ENCODE measurements around the gene SYT11.
A peak's percentile ranks its signal among the peaks of the same experiment; 100 is the strongest.
"Not testable (repeated sequence)": the region's sequence is repeated elsewhere in the genome, so short reads cannot be mapped to it uniquely, and the experiment has no call there.

Gene SYT11

DNA sequence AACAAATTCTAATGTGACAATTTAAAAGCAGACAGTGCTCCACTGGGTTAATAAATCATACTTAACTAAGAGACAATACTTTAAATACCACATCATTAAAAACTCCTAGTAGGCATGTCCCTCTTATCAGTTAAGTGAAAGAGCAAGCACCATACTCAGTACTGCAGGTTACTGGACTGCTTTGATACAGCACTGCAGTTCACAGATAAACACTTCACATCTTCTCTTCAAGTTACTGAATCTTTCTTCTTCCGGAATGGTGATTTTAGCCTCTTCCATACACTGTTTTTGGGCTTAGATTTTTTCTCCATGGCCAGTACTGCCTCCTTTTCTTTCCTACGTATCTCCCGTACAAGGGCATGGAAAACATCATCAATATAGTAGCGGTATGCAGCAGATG, 40.8 kb downstream of the SYT11 start:
- DNase-seq = no peak

DNA sequence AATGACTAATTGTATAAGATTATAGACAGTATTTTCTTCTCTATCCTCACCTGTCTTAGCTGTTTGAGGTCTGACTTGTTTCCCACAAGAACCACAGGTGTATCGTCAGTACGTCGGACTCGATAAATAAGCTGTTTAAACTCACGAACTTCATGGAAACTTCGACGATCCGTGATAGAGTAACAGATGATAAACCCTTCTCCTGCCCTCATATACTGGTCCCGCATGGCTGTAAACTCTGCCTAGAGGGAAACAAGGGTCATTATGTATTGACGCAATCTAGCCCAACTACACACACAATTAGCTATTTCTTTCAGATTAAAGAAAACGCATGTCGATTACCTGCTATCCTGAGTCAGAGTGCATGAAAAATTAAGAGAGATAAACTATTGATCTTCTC, 44.9 kb downstream of the SYT11 start:
- no peak for DNase-seq

DNA sequence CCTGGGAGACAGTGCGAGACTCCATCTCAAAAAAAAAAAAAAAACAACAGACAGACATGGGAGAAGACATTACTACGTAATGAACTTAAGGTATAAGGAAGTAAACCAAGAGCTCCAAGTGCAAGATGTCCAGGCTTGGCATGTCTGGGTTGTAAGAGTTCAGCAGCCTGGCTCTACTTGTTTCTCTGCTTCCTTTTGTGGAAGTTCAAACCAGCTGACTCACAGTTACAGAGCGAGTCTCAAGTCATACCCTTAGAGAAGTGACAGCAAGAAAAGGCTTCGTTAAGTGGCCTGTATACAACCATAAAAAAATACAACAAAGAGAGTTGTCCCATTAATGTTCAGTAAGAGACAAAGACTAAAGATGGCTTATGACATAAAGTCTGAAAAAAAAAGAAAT, 50.5 kb downstream of the SYT11 start:
- DNase-seq = no peak

DNA sequence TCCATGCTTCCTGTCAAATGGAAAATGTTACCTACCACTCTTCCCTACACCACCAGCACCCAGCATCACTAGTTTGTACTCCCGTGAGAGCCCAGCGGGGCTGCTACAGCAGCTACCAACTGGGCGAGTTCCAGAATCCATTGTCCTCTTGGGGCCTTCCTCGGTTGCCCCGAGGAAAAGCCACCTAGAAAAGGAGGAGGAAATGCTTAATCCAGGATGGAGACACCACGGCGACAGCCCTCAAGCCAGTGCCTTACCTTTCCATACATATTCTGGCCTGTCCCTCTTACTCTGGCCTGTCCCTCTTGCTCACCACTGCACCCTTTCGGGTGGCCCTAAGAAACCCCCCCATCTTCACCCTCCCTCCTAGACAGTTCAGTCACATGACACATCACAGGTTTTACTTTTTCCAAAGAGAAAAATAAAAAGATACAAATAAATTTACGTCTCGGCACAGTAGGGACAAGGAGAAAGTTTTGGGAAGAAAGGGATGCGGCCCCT, 51.3 kb downstream of the SYT11 start:
- peak; percentile 19 for DNase-seq

DNA sequence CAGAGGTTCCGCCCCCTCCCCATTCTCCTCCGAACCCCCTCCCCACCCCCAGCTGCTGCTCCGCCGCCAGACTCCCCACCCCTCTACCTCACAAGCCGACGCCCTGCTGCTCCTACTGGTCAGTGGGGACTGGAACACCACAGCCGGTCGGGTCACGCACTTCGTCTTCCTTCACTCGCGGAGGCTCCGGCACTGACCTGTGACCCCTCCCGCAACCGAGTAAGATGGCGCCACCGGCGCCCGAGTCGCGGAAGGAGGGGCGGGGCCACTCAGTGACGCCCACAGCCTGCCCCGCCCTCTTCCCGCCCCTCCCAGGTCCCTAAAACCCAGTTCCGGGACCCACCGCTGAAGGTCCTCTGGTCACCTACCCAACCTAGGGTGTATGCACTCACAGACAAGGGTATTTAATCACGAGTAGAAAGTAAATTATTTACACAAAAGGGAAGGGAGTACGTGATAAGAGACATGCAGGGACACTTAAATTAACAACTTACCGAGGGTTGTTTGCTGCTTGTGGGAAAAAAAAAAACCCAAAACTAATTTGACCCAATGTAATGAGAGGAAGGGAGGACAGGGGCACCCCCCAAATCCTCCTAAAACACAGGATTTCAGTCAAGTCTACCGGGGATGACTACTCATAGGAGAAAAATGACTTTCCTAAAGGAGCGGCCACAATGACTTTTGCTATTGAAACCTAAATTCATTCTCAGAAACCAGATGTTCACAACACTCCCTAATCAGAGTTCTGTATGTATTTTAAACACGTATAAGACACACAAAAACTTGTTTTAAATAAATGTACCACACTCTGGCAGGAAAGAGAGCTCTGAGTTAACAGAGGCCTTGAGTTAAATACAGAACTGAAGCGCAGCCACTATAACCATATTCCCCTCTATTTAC, 52.0 kb downstream of the SYT11 start, which contains the start of gene RIT1:
RIT1 (minus strand) TSS at position 194 of the 900 bp plus-strand sequence. CDS start 588 bp downstream, outside the sequence.
- peak; percentile 76 for DNase-seq

DNA sequence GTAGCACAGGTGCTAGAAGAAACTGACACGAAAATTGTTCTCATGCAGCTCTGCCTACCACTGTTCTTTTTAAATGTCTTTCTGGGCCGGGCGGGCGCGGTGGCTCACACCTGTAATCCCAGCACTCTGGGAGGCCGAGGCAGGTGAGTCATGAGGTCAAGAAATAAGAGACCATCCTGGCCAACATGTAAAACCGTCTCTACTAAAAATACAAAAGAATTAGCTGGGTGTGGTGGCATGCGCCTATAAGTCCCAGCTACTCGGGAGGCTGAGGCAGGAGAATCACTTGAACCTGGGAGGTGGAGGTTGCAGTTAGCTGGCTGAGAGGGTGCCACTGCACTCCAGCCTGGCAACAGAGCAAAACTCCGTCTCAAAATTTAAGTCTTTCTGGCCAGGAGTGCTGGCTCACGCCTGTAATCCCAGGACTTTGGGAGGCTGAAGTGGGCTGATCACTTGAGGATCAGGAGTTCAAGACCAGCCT, 52.7 kb downstream of the SYT11 start:
- DNase-seq = no peak

DNA sequence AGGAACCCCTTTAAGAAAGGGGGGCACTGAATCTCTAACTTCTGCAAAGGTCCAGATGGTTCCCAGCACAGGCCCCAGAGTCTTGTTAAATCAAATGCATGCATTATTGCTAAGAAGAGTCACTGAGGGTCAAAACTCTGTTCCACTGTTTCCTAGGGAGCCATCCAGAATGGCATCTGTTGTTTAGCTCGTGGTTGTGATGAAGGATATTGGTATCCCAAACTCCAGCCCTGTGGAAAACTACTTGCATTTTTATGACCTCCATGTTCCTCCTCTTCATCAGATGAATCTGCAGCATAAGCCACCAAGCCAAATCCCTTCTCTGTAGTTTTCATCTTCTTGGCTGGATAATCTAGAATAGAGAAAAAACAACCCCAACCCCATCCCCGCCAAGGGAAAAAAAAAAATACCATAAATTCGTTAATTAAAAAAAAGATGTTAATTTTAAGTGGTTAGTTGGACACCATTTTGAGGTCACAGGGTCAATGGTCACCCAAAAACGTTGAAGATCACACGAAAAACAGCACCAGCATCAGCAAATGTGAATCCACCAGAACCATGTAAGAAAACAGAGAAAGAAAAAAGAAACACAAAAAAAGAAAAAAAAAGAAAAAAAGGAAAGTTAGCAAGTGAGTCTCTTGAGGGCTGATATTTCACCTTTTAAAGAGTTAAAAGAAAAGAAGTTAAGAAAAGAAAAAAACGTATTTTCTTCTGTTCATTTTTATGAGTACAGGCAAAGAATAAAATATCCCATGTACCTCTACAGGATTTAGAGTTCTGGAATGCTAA, 54.8 kb downstream of the SYT11 start:
- DNase-seq = no peak

DNA sequence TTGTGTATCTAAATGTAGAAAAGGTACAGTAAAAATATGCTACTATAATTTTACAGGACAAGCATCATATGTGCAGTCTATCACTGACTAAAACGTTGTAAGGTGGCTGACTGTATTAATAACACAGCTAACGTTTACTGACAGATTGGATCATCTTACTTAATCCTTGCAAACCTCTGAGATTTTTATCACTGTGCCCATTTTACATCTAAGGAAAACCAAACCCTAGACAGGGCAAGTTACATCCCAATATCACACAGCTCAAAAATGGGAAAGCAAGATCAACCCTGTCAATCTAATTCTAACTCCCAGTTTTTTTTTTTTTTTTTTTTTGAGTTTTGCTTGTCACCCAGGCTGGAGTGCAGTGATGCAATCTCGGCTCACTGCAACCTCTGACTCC, 59.3 kb downstream of the SYT11 start:
- DNase-seq = no peak

DNA sequence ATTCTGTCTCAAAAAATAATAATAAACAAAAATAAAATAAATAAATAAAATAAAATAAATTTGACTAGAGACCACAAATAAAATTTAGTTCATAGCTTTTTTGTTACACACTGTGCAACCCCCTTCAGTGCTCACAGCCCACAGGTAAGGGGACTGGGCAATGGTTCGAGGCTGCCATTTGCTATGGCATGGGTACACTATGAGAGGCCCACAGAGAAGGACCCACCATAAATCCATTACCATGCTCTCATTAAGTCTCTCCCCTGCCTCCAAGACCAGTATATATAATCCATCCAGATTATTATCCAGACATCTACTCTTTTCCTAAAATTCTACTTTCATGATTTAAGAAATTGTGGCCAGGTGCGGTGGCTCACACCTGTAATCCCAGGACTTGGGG, 60.4 kb downstream of the SYT11 start:
- no peak for DNase-seq

DNA sequence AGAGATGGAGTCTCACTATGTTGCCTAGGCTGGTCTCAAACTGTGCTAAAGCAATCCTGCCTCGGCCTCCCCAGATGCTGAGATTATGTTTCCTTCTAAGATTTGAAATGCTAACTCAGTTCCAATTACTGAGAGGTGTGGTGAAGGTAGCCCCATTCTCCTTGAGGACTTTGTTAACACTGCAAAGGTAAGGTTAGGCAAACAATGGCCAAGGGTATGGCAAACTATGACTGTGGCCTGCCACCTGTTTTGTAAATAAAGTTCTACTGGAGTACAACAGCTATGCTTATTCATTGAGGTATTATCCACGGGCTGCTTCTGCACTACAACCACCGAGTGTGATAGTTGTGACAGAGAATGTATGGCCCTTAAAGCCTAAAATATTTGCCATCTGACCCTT, 61.4 kb downstream of the SYT11 start:
- no peak for DNase-seq

DNA sequence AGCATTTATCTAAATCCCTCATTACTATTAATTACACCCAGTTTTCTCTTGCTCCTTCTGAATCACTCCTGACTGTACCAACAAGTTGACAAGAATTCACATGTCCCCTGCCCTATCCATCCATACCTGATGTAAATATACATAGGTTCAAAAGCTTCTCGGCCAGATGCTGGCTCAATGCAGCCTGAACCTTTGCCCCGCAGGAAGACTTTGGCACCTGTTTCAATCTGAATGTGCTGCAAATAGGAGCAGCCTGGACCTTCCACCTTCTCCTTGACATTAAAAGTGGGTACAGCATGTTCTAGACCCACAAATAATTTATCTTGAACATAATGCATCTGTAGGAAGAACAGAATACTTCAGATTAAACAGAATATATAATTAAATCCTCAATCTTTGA, 66.1 kb downstream of the SYT11 start:
- no peak for DNase-seq

DNA sequence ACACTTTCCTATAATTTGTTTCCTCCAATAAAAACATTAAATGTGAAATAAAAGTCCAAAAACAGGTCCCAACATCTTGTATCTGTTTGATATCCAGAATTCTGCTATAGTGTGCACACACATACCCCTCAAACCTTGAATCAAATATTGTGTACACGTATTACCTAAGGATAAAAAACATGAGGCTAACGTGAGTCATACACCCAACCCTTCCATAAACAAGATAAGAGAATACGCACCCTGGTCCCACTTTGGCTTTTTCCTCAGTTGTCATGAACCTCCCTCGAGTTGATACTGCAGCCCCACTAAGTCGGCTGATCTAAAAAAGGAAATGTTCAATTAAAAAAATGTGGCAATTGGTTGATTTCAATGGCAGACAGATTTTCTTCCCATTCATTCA, 69.7 kb downstream of the SYT11 start:
- no peak for DNase-seq

DNA sequence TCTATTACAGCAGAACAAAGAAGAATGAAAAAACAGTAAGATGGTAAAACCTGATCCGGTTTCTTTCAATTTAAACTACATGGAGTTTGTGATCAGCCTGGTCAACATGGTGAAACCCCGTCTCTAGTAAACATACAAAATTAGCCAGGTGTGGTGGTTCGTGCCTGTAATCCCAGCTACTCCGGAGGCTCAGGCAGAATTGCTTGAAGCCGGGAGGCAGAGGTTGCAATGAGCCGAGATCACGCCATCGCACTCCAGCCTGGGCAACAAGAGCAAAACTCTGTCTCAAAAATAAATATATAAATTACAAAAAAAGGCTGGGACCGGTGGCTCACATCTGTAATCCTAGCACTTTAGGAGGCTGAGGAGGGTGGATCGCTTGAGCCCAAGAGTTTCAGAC, 71.4 kb downstream of the SYT11 start:
- DNase-seq = not testable (repeated sequence)

DNA sequence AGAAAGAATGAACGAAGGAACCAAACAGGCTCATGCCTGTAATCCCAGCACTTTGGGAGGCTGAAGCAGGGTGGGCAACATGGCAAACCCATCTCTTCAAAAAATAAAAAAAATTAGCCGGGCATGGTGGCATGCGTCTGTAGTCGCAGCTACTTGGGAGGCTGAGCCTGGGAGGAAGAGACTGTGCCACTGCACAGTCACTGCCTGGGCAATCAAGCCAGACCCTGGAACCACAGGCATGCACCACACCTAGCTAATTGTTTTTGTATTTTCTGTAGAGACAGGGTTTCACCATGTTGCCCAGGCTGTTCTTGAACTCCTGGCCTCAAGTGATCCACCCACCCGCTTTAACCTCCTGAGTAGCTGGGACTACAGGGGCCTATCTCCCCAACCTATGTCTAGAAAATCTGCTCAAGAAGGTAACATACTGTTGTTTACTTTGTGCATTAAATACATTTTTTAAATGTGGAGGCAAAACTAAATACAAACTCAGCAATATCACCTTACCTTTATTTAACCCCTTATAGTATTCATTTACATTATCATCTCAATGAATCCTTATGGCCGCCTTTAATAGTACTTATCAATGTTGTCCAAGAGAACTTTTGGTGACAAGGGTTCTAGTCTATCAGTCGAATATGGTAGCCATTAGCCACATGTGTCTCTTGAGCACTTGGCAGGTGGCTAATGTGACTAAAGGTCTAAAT, 72.1 kb downstream of the SYT11 start:
- no peak for DNase-seq

DNA sequence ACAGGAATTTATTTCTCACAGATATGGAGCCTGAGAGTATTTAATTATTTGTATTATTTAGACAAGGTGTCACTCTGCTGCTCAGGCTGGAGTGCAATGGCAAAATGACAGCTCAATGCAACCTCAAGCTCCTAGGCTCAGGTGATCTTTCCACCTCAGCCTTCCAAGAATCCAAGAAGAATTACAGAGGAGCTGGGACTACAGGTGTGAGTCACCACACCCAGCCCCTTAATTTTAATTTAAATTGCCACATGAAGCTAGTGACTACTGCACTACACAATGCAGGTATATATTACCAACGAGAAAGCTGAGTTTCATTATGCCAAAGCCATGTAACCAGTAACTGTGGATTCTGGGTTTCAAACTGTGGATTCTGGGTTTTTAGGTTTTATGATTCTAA, 72.7 kb downstream of the SYT11 start:
- no peak for DNase-seq

DNA sequence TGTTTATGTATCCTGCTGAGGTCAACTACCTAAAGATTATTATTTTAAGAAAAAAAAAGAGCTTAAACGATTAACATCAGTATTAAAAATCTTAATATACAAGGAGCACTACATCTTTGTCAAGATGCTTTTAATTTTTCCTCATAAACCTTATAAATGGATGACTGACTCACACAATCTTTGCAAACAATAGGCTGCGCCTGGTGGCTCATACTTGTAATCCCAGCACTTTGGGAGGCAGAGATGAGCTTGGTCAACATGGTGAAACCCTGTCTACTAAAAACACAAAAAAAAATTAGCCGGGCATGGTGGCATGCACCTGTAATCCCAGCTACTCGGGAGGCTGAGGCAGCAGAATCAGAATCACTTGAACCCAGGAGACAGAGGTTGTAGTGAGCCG, 73.1 kb downstream of the SYT11 start:
- no peak for DNase-seq

DNA sequence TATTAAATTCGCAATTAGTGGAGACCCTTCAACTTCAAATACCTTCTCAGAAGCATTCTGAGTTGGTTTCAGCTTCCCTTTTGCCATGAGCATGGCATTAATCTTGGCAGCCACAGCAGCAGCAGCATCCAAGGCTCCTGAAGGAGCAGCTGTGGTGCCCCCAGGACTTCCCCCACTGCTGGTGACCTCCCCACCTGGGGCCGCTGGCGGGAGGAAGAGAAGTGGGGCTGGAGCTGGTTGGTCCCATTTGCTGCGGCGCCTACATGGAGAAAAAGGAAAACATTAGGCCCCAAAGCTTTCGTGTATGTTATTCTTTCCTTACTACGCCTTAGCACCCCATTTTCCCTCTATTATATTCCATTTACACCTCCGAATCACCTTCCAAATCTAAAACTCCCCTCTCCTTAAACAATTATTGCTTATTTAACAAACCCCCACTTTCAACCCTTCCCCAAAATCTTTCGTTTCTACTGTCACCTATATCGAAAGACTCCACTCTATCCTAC, 74.3 kb downstream of the SYT11 start:
- no peak for DNase-seq

DNA sequence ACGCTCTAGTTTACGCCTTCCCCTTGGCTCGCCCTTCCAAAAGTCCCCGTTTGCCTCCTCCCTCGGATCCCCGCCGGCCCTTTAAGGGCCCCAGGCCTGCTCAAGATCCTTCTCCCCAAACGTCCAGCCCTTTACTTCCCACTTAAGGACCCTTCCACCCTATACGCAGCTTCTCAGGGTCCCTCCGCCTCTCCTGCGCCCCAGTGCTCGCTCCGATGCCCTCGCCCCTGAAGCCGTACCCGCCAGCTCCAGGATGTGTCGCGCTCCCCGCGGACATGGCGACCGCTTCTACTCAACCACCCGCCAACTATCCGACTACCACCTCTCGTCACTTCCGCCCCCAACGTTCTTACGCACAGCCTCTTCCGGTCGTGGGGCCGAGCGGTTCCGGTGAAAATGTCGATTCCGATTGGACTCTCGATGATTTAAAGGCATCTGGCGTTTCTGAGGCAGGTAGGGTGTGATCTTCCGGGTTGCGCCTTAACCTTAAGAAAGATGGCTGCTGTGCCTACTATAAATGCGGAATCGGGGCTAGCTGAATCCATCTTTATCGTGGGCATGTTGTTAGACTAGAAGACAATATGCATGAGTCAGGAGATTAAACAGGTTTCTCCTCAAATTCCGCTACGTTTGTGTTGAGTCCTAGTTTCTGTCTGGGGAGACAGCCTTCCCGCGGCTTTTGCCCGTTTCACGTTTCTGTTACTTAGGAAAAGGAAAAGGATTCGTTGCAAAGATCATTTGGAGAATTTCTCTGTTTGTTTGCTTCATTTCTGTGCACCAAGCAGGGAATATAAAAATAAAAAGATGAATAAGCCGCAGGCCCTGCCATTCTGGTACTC, 74.9 kb downstream of the SYT11 start, which contains the start of gene KHDC4:
KHDC4 (minus strand) TSS at position 317 of the 839 bp plus-strand sequence; CDS start at position 277, 40 bp downstream.
- DNase-seq = peak; percentile 98

Data from central memory CD4-positive, alpha-beta T cell (primary cell).